ENCODE measurements around the gene XPNPEP3.

GRCh38 chr22:40813912-40814315 is 43.0 kb upstream of the XPNPEP3 start:
- TF ChIP-seq EZH2 (IDR thresholded peaks at IDR 0.05; ENCODE audit: borderline replicate concordance, low read length) (no peak), CTCF (IDR thresholded peaks at IDR 0.05; ENCODE audit: low read length) (no peak)
